ENCODE data around the gene L3MBTL4. TPM values are rescaled to one million over a fixed set of nuclear protein-coding genes. Genes with fewer than 3 reads are reported as not detected.

Gene L3MBTL4
- total RNA-seq, 6 experiments from 2014 or later: not detected

DNA sequence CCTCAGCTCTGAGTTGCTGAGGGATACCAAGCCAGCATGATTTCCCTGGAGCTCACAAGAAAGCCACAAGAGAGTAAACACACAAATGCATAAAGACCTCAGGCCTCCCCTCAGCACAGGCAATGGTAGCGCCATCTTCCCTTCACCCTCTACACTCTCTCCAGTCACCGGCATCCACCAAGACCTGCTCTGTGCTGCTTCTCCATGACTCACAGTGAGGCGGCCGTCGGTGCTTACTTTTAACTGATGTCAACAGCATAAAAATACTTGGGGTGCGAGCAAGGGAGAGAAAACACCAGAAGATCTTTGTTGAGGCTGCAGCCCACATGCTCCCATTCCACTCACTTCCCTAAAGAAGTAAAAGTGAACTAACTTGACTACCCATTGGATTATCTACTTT lies 46.7 kb downstream of the L3MBTL4 start:
- Mint-ChIP-seq H3K27ac (no peak overlapping the region), H3K27me3 (ENCODE audit: insufficient read depth) (no peaks in the 10 kb centered on the region), H3K4me1 (ENCODE audit: low read depth) (no peaks in the 10 kb centered on the region), H3K36me3 (ENCODE audit: low read depth) (peaks cover 13% of the 10 kb centered on the region; the same call in 1 of the 2 replicates), H3K4me3 (no peak overlapping the region), H3K9me3 (peaks cover 38% of the 10 kb centered on the region)
- DNase-seq: no peak
- TF ChIP-seq, protein P1, sequence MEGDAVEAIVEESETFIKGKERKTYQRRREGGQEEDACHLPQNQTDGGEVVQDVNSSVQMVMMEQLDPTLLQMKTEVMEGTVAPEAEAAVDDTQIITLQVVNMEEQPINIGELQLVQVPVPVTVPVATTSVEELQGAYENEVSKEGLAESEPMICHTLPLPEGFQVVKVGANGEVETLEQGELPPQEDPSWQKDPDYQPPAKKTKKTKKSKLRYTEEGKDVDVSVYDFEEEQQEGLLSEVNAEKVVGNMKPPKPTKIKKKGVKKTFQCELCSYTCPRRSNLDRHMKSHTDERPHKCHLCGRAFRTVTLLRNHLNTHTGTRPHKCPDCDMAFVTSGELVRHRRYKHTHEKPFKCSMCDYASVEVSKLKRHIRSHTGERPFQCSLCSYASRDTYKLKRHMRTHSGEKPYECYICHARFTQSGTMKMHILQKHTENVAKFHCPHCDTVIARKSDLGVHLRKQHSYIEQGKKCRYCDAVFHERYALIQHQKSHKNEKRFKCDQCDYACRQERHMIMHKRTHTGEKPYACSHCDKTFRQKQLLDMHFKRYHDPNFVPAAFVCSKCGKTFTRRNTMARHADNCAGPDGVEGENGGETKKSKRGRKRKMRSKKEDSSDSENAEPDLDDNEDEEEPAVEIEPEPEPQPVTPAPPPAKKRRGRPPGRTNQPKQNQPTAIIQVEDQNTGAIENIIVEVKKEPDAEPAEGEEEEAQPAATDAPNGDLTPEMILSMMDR (IDR thresholded peaks at IDR 0.05): no peak

DNA sequence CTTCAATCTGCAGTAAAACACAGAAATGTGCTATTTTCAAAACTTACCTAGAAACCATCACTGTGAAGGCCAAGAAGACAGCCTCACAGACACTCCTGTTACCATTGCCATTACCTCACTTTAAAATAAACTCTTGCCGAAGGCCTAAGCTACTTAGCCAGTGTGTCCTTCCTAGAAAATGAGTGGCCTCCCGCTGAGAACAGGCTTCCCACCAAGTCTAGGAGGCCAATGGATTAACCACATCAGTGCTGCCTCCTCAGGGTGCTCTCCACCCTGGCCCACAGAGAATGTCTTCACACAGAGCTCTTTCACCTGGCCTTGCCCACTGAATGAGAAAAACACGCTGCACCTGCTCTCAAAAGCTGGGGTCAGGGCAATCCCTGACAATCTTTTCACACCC lies 47.5 kb downstream of the L3MBTL4 start:
- Mint-ChIP-seq H3K36me3 (ENCODE audit: low read depth) (peaks cover 13% of the 10 kb centered on the region; the same call in 1 of the 2 replicates), H3K9me3 (peaks cover 39% of the 10 kb centered on the region), H3K27me3 (ENCODE audit: insufficient read depth) (no peaks in the 10 kb centered on the region), H3K27ac (no peak overlapping the region), H3K4me1 (ENCODE audit: low read depth) (no peaks in the 10 kb centered on the region), H3K4me3 (no peak overlapping the region)
- TF ChIP-seq, protein P1 (IDR thresholded peaks at IDR 0.05): no peak
- no peak for DNase-seq

DNA sequence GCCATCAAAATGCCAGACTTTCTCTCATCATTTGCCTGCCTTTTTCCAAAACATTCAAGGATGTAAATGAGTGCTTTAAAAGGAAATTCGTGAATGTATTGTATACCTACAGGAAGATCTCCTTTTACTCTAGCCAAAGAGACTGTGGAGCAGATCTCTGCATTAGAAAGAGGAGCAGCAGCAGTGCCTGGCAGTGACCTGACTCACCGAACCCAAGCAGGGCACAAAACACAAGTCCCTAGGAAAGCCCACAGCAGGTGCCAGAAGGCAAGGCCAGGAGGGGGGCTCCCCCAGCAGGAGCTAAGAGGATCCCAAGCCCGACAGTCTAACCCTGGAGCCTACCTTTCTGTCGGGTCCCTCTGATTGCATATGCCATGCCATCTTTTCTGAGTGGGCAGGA lies 47.9 kb downstream of the L3MBTL4 start:
- no peak overlapping the region for H3K4me3 Mint-ChIP-seq
- H3K4me1 Mint-ChIP-seq (ENCODE audit: low read depth): no peaks in the 10 kb centered on the region
- no peak for DNase-seq
- peaks cover 38% of the 10 kb centered on the region for H3K9me3 Mint-ChIP-seq
- H3K27me3 Mint-ChIP-seq (ENCODE audit: insufficient read depth): no peaks in the 10 kb centered on the region
- H3K27ac Mint-ChIP-seq: no peak overlapping the region
- peaks cover 13% of the 10 kb centered on the region; the same call in 1 of the 2 replicates for H3K36me3 Mint-ChIP-seq (ENCODE audit: low read depth)
- TF ChIP-seq, protein P1 (IDR thresholded peaks at IDR 0.05): no peak

DNA sequence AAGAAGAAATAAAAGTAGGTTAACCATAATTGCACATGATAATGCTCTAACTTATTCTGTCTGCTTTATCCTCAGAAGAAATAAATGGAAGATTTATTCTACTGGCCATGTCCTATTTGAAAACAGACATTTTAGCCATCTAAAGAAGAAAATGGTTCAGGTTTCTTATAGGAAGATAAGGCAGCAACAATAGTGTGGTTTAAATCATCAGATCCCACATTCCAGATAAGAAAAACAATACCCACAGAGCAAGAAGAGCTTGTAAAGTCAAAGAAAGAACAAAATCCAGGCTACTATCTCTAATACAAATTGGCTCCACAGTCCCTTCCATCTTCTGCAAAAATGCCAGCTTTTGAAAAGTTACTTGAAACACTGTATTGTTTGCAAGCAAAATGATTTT lies 49.3 kb downstream of the L3MBTL4 start:
- TF ChIP-seq, protein P1 (IDR thresholded peaks at IDR 0.05): no peak
- Mint-ChIP-seq H3K9me3 (peaks cover 47% of the 10 kb centered on the region), H3K27me3 (ENCODE audit: insufficient read depth) (no peaks in the 10 kb centered on the region), H3K4me1 (ENCODE audit: low read depth) (no peaks in the 10 kb centered on the region), H3K4me3 (no peak overlapping the region), H3K27ac (no peak overlapping the region), H3K36me3 (ENCODE audit: low read depth) (peaks cover 13% of the 10 kb centered on the region; the same call in 1 of the 2 replicates)
- no peak for DNase-seq

DNA sequence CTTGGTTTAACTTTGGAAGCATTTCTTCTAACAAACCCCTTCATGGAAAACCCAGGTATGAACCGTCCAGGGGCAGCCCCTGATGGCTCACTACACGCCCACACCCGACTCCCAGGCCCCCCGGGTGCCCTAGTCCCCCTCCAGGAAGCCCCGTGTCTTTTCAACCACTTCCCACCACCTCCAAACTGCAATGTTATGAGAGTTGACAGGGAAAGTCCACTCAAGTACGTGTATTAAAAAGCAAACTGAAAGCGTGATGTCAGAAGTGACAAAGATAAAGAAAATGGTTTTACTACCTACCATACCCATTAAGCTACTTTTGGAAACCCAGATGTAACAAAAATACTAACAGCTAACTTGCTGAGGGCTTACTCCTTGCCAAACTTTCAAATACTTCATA lies 51.5 kb downstream of the L3MBTL4 start:
- Mint-ChIP-seq H3K36me3 (ENCODE audit: low read depth) (peaks cover 6% of the 10 kb centered on the region; the same call in 1 of the 2 replicates), H3K9me3 (peaks cover 47% of the 10 kb centered on the region), H3K4me3 (no peak overlapping the region), H3K27ac (no peak overlapping the region), H3K4me1 (ENCODE audit: low read depth) (no peaks in the 10 kb centered on the region), H3K27me3 (ENCODE audit: insufficient read depth) (no peaks in the 10 kb centered on the region)
- TF ChIP-seq, protein P1 (IDR thresholded peaks at IDR 0.05): no peak
- no peak for DNase-seq
